A172 (cell line): ENCODE data around the gene SERINC3. TPM values are rescaled to one million over a fixed set of nuclear protein-coding genes. Genes with fewer than 3 reads are reported as not detected.

Experiments used
- DNase-seq: peaks from one replicate; pipeline ENCODE4 v3.0.0-alpha.2; 2015; ENCODE audit warnings: low spot score
- total RNA-seq: library from RNA; depleted of rRNA; stranded (reverse); fragments of >200 nt; shearing (Covaris generic); gene quantifications from 2 replicates; pipeline ENCODE4 v1.2.3, GENCODE V29; 2014

Gene SERINC3
- total RNA-seq, 1 experiment from 2014 or later = 103 TPM

GRCh38 chr20:44532981-44533331 lies 11.1 kb upstream of the SERINC3 start:
- DNase-seq = peak; percentile 36

- DNase-seq = peak; percentile 6
Measured at GRCh38 chr20:44532259-44532980, 10.6 kb upstream of the SERINC3 start.

- DNase-seq = no peak
Measured at GRCh38 chr20:44528309-44528708, 6.4 kb upstream of the SERINC3 start.

- no peak for DNase-seq
Measured at GRCh38 chr20:44527716-44528199, 5.9 kb upstream of the SERINC3 start.

GRCh38 chr20:44526129-44526528 lies 4.3 kb upstream of the SERINC3 start:
- DNase-seq = peak; percentile 88

GRCh38 chr20:44523746-44524145 lies 1.9 kb upstream of the SERINC3 start:
- no peak for DNase-seq

GRCh38 chr20:44522841-44523240 lies 971 bp upstream of the SERINC3 start:
- DNase-seq = no peak

GRCh38 chr20:44520881-44521280 lies 989 bp downstream of the SERINC3 start:
- DNase-seq = no peak

- no peak for DNase-seq
Measured at GRCh38 chr20:44518248-44518647, 3.6 kb downstream of the SERINC3 start.

GRCh38 chr20:44517454-44517853 lies 4.4 kb downstream of the SERINC3 start:
- no peak for DNase-seq

GRCh38 chr20:44516491-44516890 lies 5.4 kb downstream of the SERINC3 start:
- DNase-seq = no peak

GRCh38 chr20:44513871-44514270 lies 8.0 kb downstream of the SERINC3 start:
- no peak for DNase-seq

GRCh38 chr20:44509762-44510161 lies 12.1 kb downstream of the SERINC3 start:
- DNase-seq = no peak

- DNase-seq = no peak
Measured at GRCh38 chr20:44504402-44505307, 17.2 kb downstream of the SERINC3 start.

- no peak for DNase-seq
Measured at GRCh38 chr20:44502968-44503367, 18.9 kb downstream of the SERINC3 start.

- DNase-seq = peak; percentile 65
Measured at GRCh38 chr20:44501448-44501847, 20.4 kb downstream of the SERINC3 start.

- no peak for DNase-seq
Measured at GRCh38 chr20:44500221-44500620, 21.6 kb downstream of the SERINC3 start.

- no peak for DNase-seq
Measured at GRCh38 chr20:44497761-44498160, 24.1 kb downstream of the SERINC3 start.

- DNase-seq = peak; percentile 95
Measured at GRCh38 chr20:44496976-44497375, 24.9 kb downstream of the SERINC3 start.

- DNase-seq = peak; percentile 100
Measured at GRCh38 chr20:44495802-44496481, 25.9 kb downstream of the SERINC3 start.

- DNase-seq = peak; percentile 78
Measured at GRCh38 chr20:44495257-44495656, 26.6 kb downstream of the SERINC3 start.

GRCh38 chr20:44494681-44495080 lies 27.2 kb downstream of the SERINC3 start:
- DNase-seq = no peak
